Osteoblast (primary cell): Measurements from ENCODE around the gene ZNF618. TPM values are rescaled to one million over a fixed set of nuclear protein-coding genes. Genes with fewer than 3 reads are reported as not detected.

Experiments used
- DNase-seq: peaks from one replicate; pipeline ENCODE4 v3.0.0; 2011; ENCODE audit warnings: low spot score, mixed read lengths; ENCODE audit not compliant: insufficient read length; ENCODE audit errors: missing footprints
- H2AFZ ChIP-seq: 2 replicates; pipeline ENCODE4 v1.6.0; 2011; ENCODE audit warnings: mild to moderate bottlenecking, low read length
- H3K27ac ChIP-seq: 2 replicates; pipeline ENCODE4 v1.5.1; 2011; ENCODE audit warnings: mild to moderate bottlenecking, low read depth, low read length, moderate library complexity
- H3K27me3 ChIP-seq: 2 replicates; pipeline ENCODE4 v1.6.0; 2012; ENCODE audit warnings: mild to moderate bottlenecking, control low read depth, inconsistent platforms, low read length, moderate library complexity; ENCODE audit not compliant: insufficient read depth
- H3K36me3 ChIP-seq: 2 replicates; pipeline ENCODE4 v1.5.1; 2011; ENCODE audit warnings: mild to moderate bottlenecking, low read length, control low read depth, moderate library complexity; ENCODE audit not compliant: insufficient read depth
- H3K4me1 ChIP-seq: 2 replicates; pipeline ENCODE4 v1.5.1; 2011; ENCODE audit warnings: mild to moderate bottlenecking, low read length, control low read depth, moderate library complexity; ENCODE audit not compliant: insufficient read depth
- H3K4me2 ChIP-seq: 2 replicates; pipeline ENCODE4 v1.6.0; 2011; ENCODE audit warnings: mild to moderate bottlenecking, low read length; ENCODE audit not compliant: insufficient read depth
- H3K4me3 ChIP-seq: fragments of 200-600 bp; sonication (generic); 3 replicates; pipeline ENCODE4 v1.5.1; 2012; ENCODE audit warnings: mild to moderate bottlenecking, low read length, inconsistent platforms; ENCODE audit not compliant: insufficient read depth
- H3K79me2 ChIP-seq: 2 replicates; pipeline ENCODE4 v1.6.0; 2012; ENCODE audit warnings: mild to moderate bottlenecking, low read length, control low read depth, inconsistent platforms; ENCODE audit not compliant: insufficient read depth
- H3K9me3 ChIP-seq: 2 replicates; pipeline ENCODE4 v1.5.1; 2011; ENCODE audit warnings: low read depth, low read length, control low read depth
- H4K20me1 ChIP-seq: 2 replicates; pipeline ENCODE4 v1.6.0; 2012; ENCODE audit warnings: mild to moderate bottlenecking, low read length, control low read depth; ENCODE audit not compliant: insufficient read depth
- total RNA-seq: library from RNA; depleted of rRNA; stranded (reverse); fragments of >200 nt; gene quantifications from 2 replicates; pipeline ENCODE4 v1.2.3, GENCODE V29; 2012
- TF ChIP-seq, protein P1 (sequence below): IDR thresholded peaks from 2 replicates; pipeline ENCODE4 v1.5.1; 2011; ENCODE audit warnings: mild to moderate bottlenecking, low read depth, low read length, moderate library complexity; ENCODE audit errors: extremely low read depth

The ZNF618 gene
- total RNA-seq, 1 donor: 10.1 TPM

DNA sequence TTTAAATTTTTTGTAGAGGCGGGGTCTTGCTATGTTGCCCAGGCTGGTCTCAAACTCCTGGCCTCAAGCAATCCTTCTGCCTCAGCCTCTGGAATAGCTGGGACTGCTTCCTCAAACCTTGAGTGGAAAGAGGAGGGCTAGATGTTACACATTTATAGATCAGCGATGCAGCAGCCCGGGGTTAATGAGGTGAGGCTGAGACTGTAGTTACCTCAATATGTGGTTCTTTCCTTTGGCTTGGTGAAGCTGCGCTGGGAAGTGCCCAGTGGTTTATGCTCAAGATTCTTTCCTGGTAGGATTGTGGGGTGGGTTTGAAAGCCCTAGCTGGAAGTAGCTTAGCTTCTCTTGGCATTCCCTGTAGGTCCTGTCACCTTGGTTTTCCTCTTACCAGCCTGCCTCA, 22.5 kb downstream of the ZNF618 start:
- Histone ChIP-seq H3K27me3 (no peaks in the 10 kb centered on the region), H3K4me1 (no peaks in the 10 kb centered on the region), H3K27ac (no peak overlapping the region), H3K79me2 (peaks cover 81% of the 10 kb centered on the region), H4K20me1 (peaks cover 7% of the 10 kb centered on the region), H3K4me2 (no peak overlapping the region), H3K4me3 (no peak overlapping the region), H3K36me3 (peaks cover 4% of the 10 kb centered on the region), H3K9me3 (no peaks in the 10 kb centered on the region), H2AFZ (no peak overlapping the region)
- DNase-seq: no peak
- TF ChIP-seq, protein P1, sequence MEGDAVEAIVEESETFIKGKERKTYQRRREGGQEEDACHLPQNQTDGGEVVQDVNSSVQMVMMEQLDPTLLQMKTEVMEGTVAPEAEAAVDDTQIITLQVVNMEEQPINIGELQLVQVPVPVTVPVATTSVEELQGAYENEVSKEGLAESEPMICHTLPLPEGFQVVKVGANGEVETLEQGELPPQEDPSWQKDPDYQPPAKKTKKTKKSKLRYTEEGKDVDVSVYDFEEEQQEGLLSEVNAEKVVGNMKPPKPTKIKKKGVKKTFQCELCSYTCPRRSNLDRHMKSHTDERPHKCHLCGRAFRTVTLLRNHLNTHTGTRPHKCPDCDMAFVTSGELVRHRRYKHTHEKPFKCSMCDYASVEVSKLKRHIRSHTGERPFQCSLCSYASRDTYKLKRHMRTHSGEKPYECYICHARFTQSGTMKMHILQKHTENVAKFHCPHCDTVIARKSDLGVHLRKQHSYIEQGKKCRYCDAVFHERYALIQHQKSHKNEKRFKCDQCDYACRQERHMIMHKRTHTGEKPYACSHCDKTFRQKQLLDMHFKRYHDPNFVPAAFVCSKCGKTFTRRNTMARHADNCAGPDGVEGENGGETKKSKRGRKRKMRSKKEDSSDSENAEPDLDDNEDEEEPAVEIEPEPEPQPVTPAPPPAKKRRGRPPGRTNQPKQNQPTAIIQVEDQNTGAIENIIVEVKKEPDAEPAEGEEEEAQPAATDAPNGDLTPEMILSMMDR: no peak

DNA sequence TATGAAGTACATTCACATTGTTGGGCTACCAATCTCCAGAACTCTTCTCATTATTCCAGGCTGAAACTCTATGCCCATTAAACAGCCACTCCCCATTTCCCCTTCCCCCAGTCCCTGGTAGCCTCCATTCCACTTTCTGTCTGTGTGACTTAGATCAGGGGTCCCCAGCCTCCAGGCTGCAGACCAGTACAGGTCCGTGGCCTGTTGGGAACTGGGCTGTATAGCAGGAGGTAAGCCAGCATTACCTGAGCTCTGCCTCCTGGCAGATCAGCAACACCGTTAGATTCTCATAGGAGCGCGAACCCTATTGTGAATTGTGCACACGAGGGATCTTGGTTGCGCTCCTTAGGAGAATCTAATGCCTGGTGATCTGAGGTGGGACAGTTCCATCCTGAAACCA, 23.1 kb downstream of the ZNF618 start:
- H3K4me2 ChIP-seq: no peak overlapping the region
- H4K20me1 ChIP-seq: peaks cover 7% of the 10 kb centered on the region
- H3K4me1 ChIP-seq: no peaks in the 10 kb centered on the region
- H3K79me2 ChIP-seq: peaks cover 81% of the 10 kb centered on the region
- no peak for DNase-seq
- H3K27me3 ChIP-seq: no peaks in the 10 kb centered on the region
- TF ChIP-seq, protein P1: no peak
- H3K27ac ChIP-seq: no peak overlapping the region
- no peak overlapping the region for H2AFZ ChIP-seq
- no peak overlapping the region for H3K4me3 ChIP-seq
- H3K9me3 ChIP-seq: no peaks in the 10 kb centered on the region
- H3K36me3 ChIP-seq: peaks cover 4% of the 10 kb centered on the region

DNA sequence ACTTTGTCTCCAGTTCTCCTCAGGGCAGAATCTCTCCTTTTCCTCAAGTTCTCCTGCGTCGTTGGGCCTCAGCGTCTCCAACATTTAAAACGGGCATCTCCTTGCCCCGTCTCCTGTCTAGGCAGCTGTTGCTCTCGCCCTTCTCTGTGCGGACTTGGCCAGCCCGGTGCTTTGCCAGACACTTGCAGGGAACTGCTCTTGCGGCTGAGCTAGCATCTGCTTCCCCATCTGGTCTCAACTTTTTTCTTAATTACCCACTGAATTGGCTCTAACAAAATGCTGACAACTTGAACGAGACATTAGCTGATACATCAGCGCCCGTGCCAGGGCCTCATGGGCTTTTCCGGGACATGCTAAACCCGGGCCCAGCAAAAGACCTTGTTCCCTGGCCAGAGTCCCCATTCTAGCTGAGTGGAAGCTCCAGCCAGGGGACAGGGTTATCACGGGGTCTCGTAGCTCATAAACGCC, 25.1 kb downstream of the ZNF618 start:
- Histone ChIP-seq H4K20me1 (peaks cover 7% of the 10 kb centered on the region), H3K36me3 (peaks cover 4% of the 10 kb centered on the region), H3K9me3 (no peaks in the 10 kb centered on the region), H3K4me3 (no peak overlapping the region), H3K4me1 (peaks cover 3% of the 10 kb centered on the region), H3K27ac (no peak overlapping the region), H3K27me3 (no peaks in the 10 kb centered on the region), H3K4me2 (no peak overlapping the region), H3K79me2 (peaks cover 83% of the 10 kb centered on the region), H2AFZ (no peak overlapping the region)
- TF ChIP-seq, protein P1: no peak
- DNase-seq: no peak

DNA sequence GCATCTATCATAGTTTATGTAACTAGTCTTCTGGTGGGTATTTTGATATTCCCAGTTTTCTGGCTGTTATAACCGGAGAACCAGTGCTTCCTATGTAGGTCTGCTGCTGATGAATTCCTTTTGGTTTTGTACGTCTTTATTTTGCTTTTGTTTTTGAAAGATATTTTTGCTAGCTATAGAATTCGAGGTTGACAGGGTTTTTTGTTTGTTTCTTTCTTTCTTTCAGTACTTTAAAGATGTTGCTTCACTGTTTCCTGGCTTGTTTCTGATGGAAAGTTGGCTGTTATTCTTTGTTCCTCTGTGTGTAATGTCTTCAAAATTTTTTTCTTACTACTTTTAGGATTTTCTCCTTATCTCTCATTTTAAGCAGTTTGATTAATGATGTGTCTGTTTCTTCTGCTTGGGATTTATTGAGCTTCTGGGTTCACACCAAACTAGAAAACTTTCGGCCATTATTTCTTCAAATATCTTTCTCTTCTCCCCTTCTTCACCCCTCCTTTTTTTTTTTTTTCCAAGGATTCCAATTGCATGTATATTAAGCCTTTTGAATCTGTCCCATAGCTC, 27.5 kb downstream of the ZNF618 start:
- H3K36me3 ChIP-seq: peaks cover 4% of the 10 kb centered on the region
- H3K9me3 ChIP-seq: no peaks in the 10 kb centered on the region
- H3K4me2 ChIP-seq: no peak overlapping the region
- H2AFZ ChIP-seq: no peak overlapping the region
- TF ChIP-seq, protein P1: no peak
- DNase-seq: no peak
- H3K4me3 ChIP-seq: no peak overlapping the region
- no peaks in the 10 kb centered on the region for H3K27me3 ChIP-seq
- H3K79me2 ChIP-seq: peaks cover 85% of the 10 kb centered on the region
- H3K27ac ChIP-seq: no peak overlapping the region
- peaks cover 17% of the 10 kb centered on the region for H4K20me1 ChIP-seq
- H3K4me1 ChIP-seq: peaks cover 10% of the 10 kb centered on the region
